Measurements from ENCODE around the gene MLF1.
"Not testable (repeated sequence)": the region's sequence is repeated elsewhere in the genome, so short reads cannot be mapped to it uniquely, and the experiment has no call there.

MLF1 gene, protein sequence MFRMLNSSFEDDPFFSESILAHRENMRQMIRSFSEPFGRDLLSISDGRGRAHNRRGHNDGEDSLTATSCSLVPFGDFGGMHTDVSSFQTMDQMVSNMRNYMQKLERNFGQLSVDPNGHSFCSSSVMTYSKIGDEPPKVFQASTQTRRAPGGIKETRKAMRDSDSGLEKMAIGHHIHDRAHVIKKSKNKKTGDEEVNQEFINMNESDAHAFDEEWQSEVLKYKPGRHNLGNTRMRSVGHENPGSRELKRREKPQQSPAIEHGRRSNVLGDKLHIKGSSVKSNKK

DNA sequence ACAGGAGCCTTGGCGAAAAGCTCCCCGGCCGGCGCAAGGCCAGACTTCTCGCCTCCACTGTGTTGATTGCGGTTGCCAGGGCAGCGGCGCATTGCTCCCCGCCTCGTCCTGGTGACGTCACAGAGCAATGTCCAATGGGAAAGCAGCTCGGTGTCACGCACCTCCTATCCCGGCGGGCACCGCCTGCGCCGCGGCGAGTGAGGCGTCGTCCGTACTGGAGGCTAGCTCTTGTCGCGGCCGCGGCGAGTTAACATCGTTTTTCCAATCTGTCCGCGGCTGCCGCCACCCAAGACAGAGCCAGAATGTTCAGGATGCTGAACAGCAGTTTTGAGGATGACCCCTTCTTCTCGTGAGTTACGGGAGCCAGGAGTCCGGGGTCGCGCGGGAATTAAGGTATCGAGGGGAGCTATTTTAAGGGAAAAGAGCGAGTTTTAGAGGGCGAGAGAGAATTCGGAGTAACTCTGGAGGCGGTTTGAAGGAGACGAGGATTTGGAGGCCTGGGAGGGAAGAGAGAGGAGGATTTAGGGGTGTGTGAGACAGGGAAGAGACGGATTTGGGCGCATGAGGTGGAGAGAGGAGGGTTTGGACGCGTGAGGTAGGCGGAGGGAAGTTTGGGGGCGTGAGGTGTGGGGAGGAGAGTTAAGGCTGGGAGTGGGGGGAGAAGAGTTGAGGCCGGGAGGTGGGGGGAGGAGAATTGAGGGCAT, at the start of gene MLF1:
Gene MLF1 (plus strand): TSS at position 196 of the 704 bp plus-strand sequence. CDS start 107 bp downstream, at position 303.
- peak; percentile 83 for DNase-seq (ENCODE audit: low read depth, low spot score)

GRCh38 chr3:158522221-158523136, 48.5 kb upstream of the MLF1 start:
- DNase-seq (ENCODE audit: low read depth, low spot score), result no peak

GRCh38 chr3:158528076-158528674, 42.8 kb upstream of the MLF1 start:
- DNase-seq (ENCODE audit: low read depth, low spot score), result no peak

DNA sequence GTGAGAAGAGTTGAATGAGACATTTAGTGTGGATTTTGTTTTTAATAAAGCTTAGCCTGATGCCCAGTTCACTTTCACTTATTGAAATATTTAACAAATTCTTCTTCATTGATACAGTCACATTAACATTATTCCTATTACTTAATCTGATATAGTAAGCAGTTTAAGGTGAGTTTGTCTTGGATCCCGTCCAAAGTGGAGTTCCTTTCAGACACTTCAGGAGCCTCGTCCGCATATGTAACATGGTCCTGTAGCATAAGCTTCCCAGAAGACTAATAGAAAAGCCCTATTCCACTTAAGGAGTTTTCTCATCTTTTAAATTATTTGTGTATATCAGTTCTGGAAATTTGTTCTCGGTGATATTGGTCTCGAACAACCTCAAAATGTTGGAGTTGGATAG, 39.7 kb upstream of the MLF1 start:
- DNase-seq (ENCODE audit: low read depth, low spot score), result no peak

GRCh38 chr3:158532099-158532734, 38.8 kb upstream of the MLF1 start:
- DNase-seq (ENCODE audit: low read depth, low spot score), result peak; percentile 12

DNA sequence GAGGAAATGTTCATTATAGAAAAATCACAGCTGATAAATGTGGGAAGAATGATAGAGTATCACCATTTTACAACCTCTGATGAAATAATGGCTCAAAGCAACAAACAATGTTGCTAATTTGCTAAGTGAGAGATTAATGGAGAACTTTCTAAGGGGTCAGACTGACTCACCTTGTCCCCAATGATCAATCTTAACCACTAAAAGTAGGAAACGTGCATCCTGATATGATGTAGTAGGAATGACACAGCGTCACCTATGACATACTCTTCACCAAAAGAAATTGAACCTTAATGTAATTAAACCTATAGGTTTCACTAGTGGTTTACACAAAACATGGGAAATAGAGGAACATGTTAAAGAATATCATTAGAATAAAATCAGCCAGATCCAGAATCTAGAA, 35.1 kb upstream of the MLF1 start:
- no peak for DNase-seq (ENCODE audit: low read depth, low spot score)

GRCh38 chr3:158539414-158540014, 31.5 kb upstream of the MLF1 start:
- DNase-seq (ENCODE audit: low read depth, low spot score), result peak; percentile 49

GRCh38 chr3:158540066-158540465, 30.9 kb upstream of the MLF1 start:
- DNase-seq (ENCODE audit: low read depth, low spot score), result no peak

- DNase-seq (ENCODE audit: low read depth, low spot score), result no peak
These were observed 22.3 kb upstream of the MLF1 start for GRCh38 chr3:158548691-158549090.

DNA sequence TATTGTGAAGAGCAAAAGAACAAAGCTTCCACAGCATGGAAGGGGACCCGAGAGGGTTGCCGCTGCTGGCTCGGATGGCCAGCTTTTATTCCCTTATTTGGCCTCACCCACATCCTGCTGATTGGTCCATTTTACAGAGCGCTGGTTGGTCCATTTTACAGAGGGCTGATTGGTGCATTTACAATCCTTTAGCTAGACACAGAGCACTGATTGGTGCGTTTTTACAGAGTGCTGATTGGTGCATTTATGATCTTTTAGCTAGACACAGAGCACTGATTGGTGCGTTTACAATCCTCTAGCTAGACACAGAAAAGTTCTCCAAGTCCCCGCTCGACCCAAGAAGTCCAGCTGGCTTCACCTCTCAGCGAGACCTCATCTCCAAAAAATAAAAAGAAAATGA, 21.1 kb upstream of the MLF1 start:
- not testable (repeated sequence) for DNase-seq (ENCODE audit: low read depth, low spot score)

DNA sequence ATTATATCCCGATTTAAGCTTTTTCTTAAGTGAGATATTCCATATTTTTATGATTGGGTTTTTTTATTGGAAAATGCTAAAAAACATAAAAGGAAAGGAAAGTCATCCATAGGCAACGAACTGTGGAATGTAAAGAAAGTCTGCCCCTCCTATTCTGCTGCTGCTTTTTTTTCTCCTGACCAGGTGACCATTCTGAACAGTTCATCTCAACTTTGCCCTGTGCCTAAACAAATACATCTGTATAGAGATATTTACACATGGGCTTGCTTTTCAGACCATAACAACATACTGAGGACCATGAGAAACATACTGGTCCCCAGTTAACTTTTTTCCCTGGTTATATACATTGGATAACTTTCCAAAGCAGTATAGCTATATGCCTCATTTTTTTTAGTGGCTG, 18.9 kb upstream of the MLF1 start:
- no peak for DNase-seq (ENCODE audit: low read depth, low spot score)

DNA sequence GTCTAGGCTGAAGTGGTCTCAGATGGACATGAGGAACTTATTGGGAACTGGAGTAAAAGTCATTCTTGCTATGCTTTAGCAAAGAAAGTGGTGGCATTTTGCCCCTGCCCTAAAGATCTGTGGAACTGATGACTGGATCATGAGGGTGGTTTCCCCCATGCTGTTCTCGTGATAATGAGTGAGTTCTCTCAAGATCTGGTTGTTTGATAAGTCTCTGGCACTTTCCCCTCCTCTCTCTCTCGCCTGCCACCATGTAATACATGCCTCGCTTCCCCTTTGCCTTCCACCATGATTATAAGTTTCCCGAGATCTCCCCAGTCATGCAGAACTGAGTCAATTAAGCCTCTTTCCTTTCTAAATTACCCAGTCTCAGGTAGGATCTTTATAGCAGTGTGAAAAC, 11.5 kb upstream of the MLF1 start:
- no peak for DNase-seq (ENCODE audit: low read depth, low spot score)

- no peak for DNase-seq (ENCODE audit: low read depth, low spot score)
These were observed 10.0 kb upstream of the MLF1 start for GRCh38 chr3:158560979-158561378.

DNA sequence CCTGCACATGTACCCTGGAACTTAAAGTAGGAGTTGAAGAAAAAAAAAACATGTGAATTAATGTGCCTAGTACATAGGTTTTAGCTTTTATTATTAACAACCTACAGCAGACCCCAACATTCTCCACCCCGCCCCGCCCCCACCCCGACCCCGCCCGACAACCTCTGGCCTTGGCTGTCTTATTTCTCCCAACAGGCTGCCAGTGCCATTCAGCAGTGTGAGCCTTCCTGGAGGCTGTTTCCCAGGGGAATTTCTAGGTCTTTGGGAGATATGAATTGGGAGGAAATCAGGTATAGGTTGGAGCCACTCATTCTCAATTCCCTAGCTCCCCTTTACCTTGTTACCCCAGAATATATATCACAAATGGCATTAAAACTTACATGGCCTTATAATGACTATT, 8.3 kb upstream of the MLF1 start:
- DNase-seq (ENCODE audit: low read depth, low spot score), result no peak

- no peak for DNase-seq (ENCODE audit: low read depth, low spot score)
These were observed 7.9 kb upstream of the MLF1 start for GRCh38 chr3:158563076-158563475.

DNA sequence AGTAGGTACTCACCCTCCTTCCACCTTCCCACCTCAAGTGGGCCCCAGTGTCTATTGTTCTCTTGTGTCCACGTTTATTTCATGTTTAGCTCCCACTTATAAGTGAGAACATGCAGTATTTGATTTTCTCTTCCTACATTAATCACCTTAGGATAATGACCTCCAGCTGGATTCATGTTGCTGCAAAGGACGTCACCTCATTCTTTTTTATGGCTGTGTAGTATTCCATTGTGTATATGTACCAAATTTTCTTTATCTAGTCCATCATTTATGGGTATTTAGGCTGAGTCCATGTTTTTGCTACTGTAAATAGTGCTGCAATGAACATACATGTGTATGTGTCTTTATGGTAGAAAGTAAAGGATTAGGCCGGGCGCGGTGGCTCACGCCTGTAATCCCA, 5.9 kb upstream of the MLF1 start:
- no peak for DNase-seq (ENCODE audit: low read depth, low spot score)

DNA sequence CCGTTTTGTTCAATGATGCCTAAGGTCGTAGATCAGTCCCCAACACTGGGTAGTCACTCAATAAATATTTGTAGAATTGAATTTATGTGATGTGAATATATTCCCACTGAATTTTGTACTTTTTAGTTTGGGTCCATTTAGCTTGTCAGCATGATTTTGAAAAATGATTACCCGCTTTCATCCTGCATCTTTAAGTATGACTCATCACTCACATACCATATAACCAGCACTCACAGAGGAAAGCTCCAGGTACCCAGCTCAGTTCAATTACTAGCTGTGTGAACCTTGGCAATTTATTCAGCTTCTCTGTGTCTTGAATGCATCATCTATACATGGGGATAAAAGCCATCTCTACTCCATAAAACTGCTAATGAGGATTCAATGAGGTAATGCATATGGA, 2.2 kb upstream of the MLF1 start:
- no peak for DNase-seq (ENCODE audit: low read depth, low spot score)

DNA sequence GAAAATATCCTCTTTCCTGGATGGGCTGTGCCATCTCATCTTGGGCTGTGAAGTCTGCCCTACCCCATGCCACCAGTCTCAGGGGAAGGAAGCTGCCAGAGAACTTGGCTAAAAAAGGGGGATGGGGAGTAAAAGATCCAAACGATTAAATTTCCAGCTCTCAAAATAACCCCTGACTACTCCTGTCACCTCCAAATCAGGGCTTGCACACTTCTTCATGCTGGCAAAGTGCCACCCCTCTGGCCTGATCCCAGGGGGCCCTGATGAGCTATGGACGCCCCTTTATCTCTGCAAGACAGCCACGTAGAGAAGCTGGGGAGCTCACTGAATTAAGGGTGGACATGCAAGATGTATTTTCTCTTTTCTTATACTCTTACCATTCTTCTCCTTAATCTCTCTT, 1.2 kb upstream of the MLF1 start:
- DNase-seq (ENCODE audit: low read depth, low spot score), result no peak

- DNase-seq (ENCODE audit: low read depth, low spot score), result no peak
These were observed 1.2 kb downstream of the MLF1 start for GRCh38 chr3:158571969-158572765.

GRCh38 chr3:158572766-158573060, 1.7 kb downstream of the MLF1 start:
- no peak for DNase-seq (ENCODE audit: low read depth, low spot score)

Measured in smooth muscle cell of the brain vasculature (primary cell).